ES-I3 (cell line): ENCODE data around the gene LYRM1.

Source experiments
- H3K36me3 ChIP-seq: 2 replicates; pipeline ENCODE4 v1.6.1; 2013; ENCODE audit warnings: mild to moderate bottlenecking, low read length, control low read depth, moderate library complexity; ENCODE audit not compliant: insufficient read depth
- H3K4me1 ChIP-seq: 2 replicates; pipeline ENCODE4 v1.6.1; 2013; ENCODE audit warnings: mild to moderate bottlenecking, control low read depth, low read length; ENCODE audit not compliant: insufficient read depth
- H3K9ac ChIP-seq: 2 replicates; pipeline ENCODE4 v1.6.1; 2013; ENCODE audit warnings: low read depth, mild to moderate bottlenecking, low read length, moderate library complexity
- H3K9me3 ChIP-seq: 2 replicates; pipeline ENCODE4 v1.6.1; 2013; ENCODE audit warnings: mild to moderate bottlenecking, low read length, moderate library complexity; ENCODE audit not compliant: control insufficient read depth, insufficient read depth

The LYRM1 gene

GRCh38 chr16:20881503-20881878 is 19.1 kb upstream of the LYRM1 start:
- H3K9me3 ChIP-seq = no peaks in the 10 kb centered on the region
- peaks cover 18% of the 10 kb centered on the region; the same call in 1 of the 2 replicates for H3K4me1 ChIP-seq
- no peaks in the 10 kb centered on the region for H3K36me3 ChIP-seq
- H3K9ac ChIP-seq = no peak overlapping the region

GRCh38 chr16:20883554-20884239 is 16.9 kb upstream of the LYRM1 start:
- no peaks in the 10 kb centered on the region for H3K9me3 ChIP-seq
- 0 out of 2 replicates have a peak, but pooled peaks cover 13% of the 10 kb centered on the region for H3K4me1 ChIP-seq
- H3K36me3 ChIP-seq = no peaks in the 10 kb centered on the region
- H3K9ac ChIP-seq = no peak overlapping the region

GRCh38 chr16:20884240-20884556 is 16.4 kb upstream of the LYRM1 start:
- Histone ChIP-seq H3K9ac (no peak overlapping the region), H3K4me1 (0 out of 2 replicates have a peak, but pooled peaks cover 9% of the 10 kb centered on the region), H3K9me3 (no peaks in the 10 kb centered on the region), H3K36me3 (no peaks in the 10 kb centered on the region)

- no peaks in the 10 kb centered on the region for H3K9me3 ChIP-seq
- peaks cover 10% of the 10 kb centered on the region for H3K4me1 ChIP-seq
- no peak overlapping the region for H3K9ac ChIP-seq
- H3K36me3 ChIP-seq = no peaks in the 10 kb centered on the region
These were observed 14.3 kb upstream of the LYRM1 start for GRCh38 chr16:20886320-20886719.

- Histone ChIP-seq H3K9ac (no peak overlapping the region), H3K9me3 (no peaks in the 10 kb centered on the region), H3K36me3 (no peaks in the 10 kb centered on the region), H3K4me1 (peaks cover 10% of the 10 kb centered on the region)
These were observed 13.4 kb upstream of the LYRM1 start for GRCh38 chr16:20887207-20887606.

GRCh38 chr16:20889625-20890275 is 10.8 kb upstream of the LYRM1 start:
- H3K9ac ChIP-seq = no peak overlapping the region; the same call in 1 of the 2 replicates
- peaks cover 10% of the 10 kb centered on the region for H3K4me1 ChIP-seq
- no peaks in the 10 kb centered on the region; the same call in 1 of the 2 replicates for H3K36me3 ChIP-seq
- H3K9me3 ChIP-seq = no peaks in the 10 kb centered on the region

GRCh38 chr16:20894388-20894787 is 6.2 kb upstream of the LYRM1 start:
- H3K4me1 ChIP-seq = peaks cover 8% of the 10 kb centered on the region
- no peak overlapping the region for H3K9ac ChIP-seq
- H3K36me3 ChIP-seq = peaks cover 3% of the 10 kb centered on the region; the same call in 1 of the 2 replicates
- no peaks in the 10 kb centered on the region for H3K9me3 ChIP-seq

- Histone ChIP-seq H3K4me1 (peaks cover 3% of the 10 kb centered on the region; the same call in 1 of the 2 replicates), H3K36me3 (peaks cover 3% of the 10 kb centered on the region; the same call in 1 of the 2 replicates), H3K9ac (no peak overlapping the region), H3K9me3 (no peaks in the 10 kb centered on the region)
These were observed 3.2 kb upstream of the LYRM1 start for GRCh38 chr16:20897253-20897897.

- Histone ChIP-seq H3K9me3 (no peaks in the 10 kb centered on the region), H3K36me3 (peaks cover 3% of the 10 kb centered on the region; the same call in 1 of the 2 replicates), H3K9ac (no peak overlapping the region), H3K4me1 (peaks cover 5% of the 10 kb centered on the region; the same call in 1 of the 2 replicates)
These were observed 2.6 kb upstream of the LYRM1 start for GRCh38 chr16:20897922-20898321.

GRCh38 chr16:20899071-20899470 is 1.5 kb upstream of the LYRM1 start:
- peaks cover 5% of the 10 kb centered on the region; the same call in 1 of the 2 replicates for H3K4me1 ChIP-seq
- H3K9me3 ChIP-seq = no peaks in the 10 kb centered on the region
- peaks cover 3% of the 10 kb centered on the region; the same call in 1 of the 2 replicates for H3K36me3 ChIP-seq
- peak overlapping the region; percentile 85 for H3K9ac ChIP-seq

GRCh38 chr16:20899477-20900298 is 883 bp upstream of the LYRM1 start:
- peak overlapping the region; percentile 85 for H3K9ac ChIP-seq
- no peaks in the 10 kb centered on the region for H3K9me3 ChIP-seq
- H3K36me3 ChIP-seq = peaks cover 3% of the 10 kb centered on the region; the same call in 1 of the 2 replicates
- H3K4me1 ChIP-seq = peaks cover 5% of the 10 kb centered on the region; the same call in 1 of the 2 replicates

- Histone ChIP-seq H3K4me1 (peaks cover 5% of the 10 kb centered on the region; the same call in 1 of the 2 replicates), H3K9ac (peak overlapping the region; percentile 78), H3K9me3 (no peaks in the 10 kb centered on the region), H3K36me3 (no peaks in the 10 kb centered on the region)
These were observed 481 bp downstream of the LYRM1 start for GRCh38 chr16:20901068-20901435.

GRCh38 chr16:20901436-20902112 is 1.0 kb downstream of the LYRM1 start:
- peaks cover 5% of the 10 kb centered on the region; the same call in 1 of the 2 replicates for H3K4me1 ChIP-seq

More at GRCh38 chr16:20901436-20902112, 1.0 kb downstream of the LYRM1 start:
- no peaks in the 10 kb centered on the region for H3K9me3 ChIP-seq
- peak overlapping the region; percentile 78 for H3K9ac ChIP-seq
- no peaks in the 10 kb centered on the region for H3K36me3 ChIP-seq
